Panc1 (cell line): ENCODE measurements around the gene TGDS.

ENCODE experiments used
- CTCF ChIP-seq: fragments of 450-650 bp; IDR thresholded peaks from 2 replicates; pipeline ENCODE4 v1.5.1; 2017; ENCODE audit warnings: mild to moderate bottlenecking
- POLR2AphosphoS5 ChIP-seq: IDR thresholded peaks from 2 replicates; pipeline ENCODE4 v1.6.1; 2012; ENCODE audit warnings: mild to moderate bottlenecking, low read depth, low read length, moderate library complexity
- TCF7L2 ChIP-seq: IDR thresholded peaks from 2 replicates; pipeline ENCODE4 v1.6.1; 2011; ENCODE audit warnings: mild to moderate bottlenecking, low read depth, low read length, inconsistent platforms

GRCh38 chr13:94609196-94609595 lies 13.2 kb upstream of the TGDS start:
- TF ChIP-seq CTCF (no peak), POLR2AphosphoS5 (no peak), TCF7L2 (no peak)
